NB4 (cell line): ENCODE data around the gene GPLD1.

Experiments used
- CTCF ChIP-seq: IDR thresholded peaks from one replicate; pipeline ENCODE4 v1.5.1; 2012; ENCODE audit warnings: low read depth, low read length
- MAX ChIP-seq: IDR thresholded peaks from 2 replicates; pipeline ENCODE4 v1.6.1; 2011; ENCODE audit warnings: low read depth, low read length
- POLR2A ChIP-seq: IDR thresholded peaks from 2 replicates; pipeline ENCODE4 v1.6.1; 2011; ENCODE audit warnings: mild to moderate bottlenecking; ENCODE audit not compliant: insufficient read length; ENCODE audit errors: extremely low read depth

- TF ChIP-seq POLR2A (no peak), CTCF (no peak), MAX (no peak)
These were observed 69.9 kb downstream of the GPLD1 start for GRCh38 chr6:24419526-24419925.
